Esophagus muscularis mucosa (tissue), 4 donors: Measurements from ENCODE around the gene TERT.

Experiments used
- CTCF ChIP-seq, 3 experiments: fragments of 200-600 bp in 2 of 3; fragments of 450-650 bp in 1 of 3; sonication (generic) in 2 of 3; IDR thresholded peaks; one replicate each; pipeline ENCODE4 v1.5.1; 2017 to 2019; ENCODE audit warnings: antibody characterized with exemption in 3 of 3, mild to moderate bottlenecking in 2 of 3, moderate library complexity in 1 of 3
- EP300 ChIP-seq: sonication (generic); formaldehyde crosslinking; IDR thresholded peaks from one replicate; pipeline ENCODE4 v1.6.1; 2017; ENCODE audit warnings: antibody characterized with exemption
- POLR2A ChIP-seq: fragments of 450-650 bp; IDR thresholded peaks from one replicate; pipeline ENCODE4 v1.6.1; 2017; ENCODE audit warnings: antibody characterized with exemption, moderate library complexity, mild to moderate bottlenecking, low read depth
- POLR2AphosphoS5 ChIP-seq, 2 donors: sonication (generic); formaldehyde crosslinking; IDR thresholded peaks; one replicate each; pipeline ENCODE4 v1.6.1; 2017; ENCODE audit warnings: antibody characterized with exemption in 2 of 2

- TF ChIP-seq CTCF (IDR thresholded peaks at IDR 0.05) (no peak), POLR2A (no peak), POLR2AphosphoS5 (IDR thresholded peaks at IDR 0.05) (no peak), EP300 (no peak)
These were observed 47.4 kb upstream of the TERT start for GRCh38 chr5:1342268-1342667.
